Purkinje cell (primary cell): Measurements from ENCODE around the gene ZMAT2. TPM values are rescaled to one million over a fixed set of nuclear protein-coding genes. Genes with fewer than 3 reads are reported as not detected.

ENCODE experiments used
- polyA plus RNA-seq: library from polyadenylated mRNA; unstranded; fragments of >200 nt; fragmentation: Nextera tagmentation; gene quantifications from 2 replicates; pipeline ENCODE4 v1.2.1, GENCODE V29; 2014

The ZMAT2 gene
- polyA plus RNA-seq: 44.8 and 45.9 TPM in 2 replicates

GRCh38 chr5:140700177-140701144, at the start of gene ZMAT2:
Gene ZMAT2, plus strand, starts transcription at chr5:140700447. Its CDS starts 14 bp downstream, at chr5:140700461.

GRCh38 chr5:140664359-140665119, 35.7 kb upstream of the ZMAT2 start, which contains the start of gene WDR55:
Gene WDR55, plus strand, starts transcription at chr5:140664904. Its CDS starts 9 bp downstream, at chr5:140664913.

GRCh38 chr5:140673187-140673976, 26.9 kb upstream of the ZMAT2 start, which contains the start of gene DND1:
Gene DND1, minus strand, starts transcription at chr5:140673576. Its CDS starts 34 bp downstream, at chr5:140673542.

GRCh38 chr5:140690941-140691924, 9.0 kb upstream of the ZMAT2 start, which contains the start of the genes HARS1 and HARS2:
Gene HARS1, minus strand, starts transcription at chr5:140691370. Its CDS starts 66 bp downstream, at chr5:140691304.
Gene HARS2, plus strand, starts transcription at chr5:140691455. Its CDS starts 194 bp downstream, at chr5:140691649.

Other genes starting within 250 kb of the ZMAT2 start
- gene EIF4EBP3, start 152.8 kb upstream of the ZMAT2 start, polyA plus RNA-seq: 5.5 and 7.7 TPM in 2 replicates
- 50.0 and 58.4 TPM in 2 replicates for gene SRA1, start 143.0 kb upstream of the ZMAT2 start, polyA plus RNA-seq
- gene APBB3, start 135.8 kb upstream of the ZMAT2 start, polyA plus RNA-seq: 15.8 and 19.0 TPM in 2 replicates
- gene SLC35A4, start 135.6 kb upstream of the ZMAT2 start, polyA plus RNA-seq: 8.9 and 9.9 TPM in 2 replicates
- 3.2 and 5.5 TPM in 2 replicates for gene CD14, start 67.3 kb upstream of the ZMAT2 start, polyA plus RNA-seq
- 0.35 TPM in 1 of 2 replicates, not detected in the other for gene TMCO6, start 61.0 kb upstream of the ZMAT2 start, polyA plus RNA-seq
- gene NDUFA2, start 52.8 kb upstream of the ZMAT2 start, polyA plus RNA-seq: 580 and 589 TPM in 2 replicates
- 95.1 and 132 TPM in 2 replicates for gene IK, start 52.6 kb upstream of the ZMAT2 start, polyA plus RNA-seq
- 5.1 and 5.7 TPM in 2 replicates for gene WDR55, start 35.5 kb upstream of the ZMAT2 start, polyA plus RNA-seq
- gene DND1, start 26.9 kb upstream of the ZMAT2 start, polyA plus RNA-seq: not detected in 2 replicates
- gene HARS1, start 9.1 kb upstream of the ZMAT2 start, polyA plus RNA-seq: 68.3 and 76.9 TPM in 2 replicates
- gene HARS2, start 9.0 kb upstream of the ZMAT2 start, polyA plus RNA-seq: 9.2 and 12.1 TPM in 2 replicates
- 5.3 and 10.1 TPM in 2 replicates for gene PCDHA1, start 85.7 kb downstream of the ZMAT2 start, polyA plus RNA-seq
- not detected in 2 replicates for gene PCDHA2, start 94.4 kb downstream of the ZMAT2 start, polyA plus RNA-seq
- 3.8 TPM in 1 of 2 replicates, not detected in the other for gene PCDHA3, start 100.6 kb downstream of the ZMAT2 start, polyA plus RNA-seq
- gene PCDHA4, start 106.6 kb downstream of the ZMAT2 start, polyA plus RNA-seq: 0.62 and 10.7 TPM in 2 replicates
- gene PCDHA5, start 121.2 kb downstream of the ZMAT2 start, polyA plus RNA-seq: 1.5 and 6.3 TPM in 2 replicates
- gene PCDHA6, start 127.5 kb downstream of the ZMAT2 start, polyA plus RNA-seq: 4.0 and 5.4 TPM in 2 replicates
- gene PCDHA7, start 133.8 kb downstream of the ZMAT2 start, polyA plus RNA-seq: 0.39 and 0.71 TPM in 2 replicates
- gene PCDHA8, start 140.7 kb downstream of the ZMAT2 start, polyA plus RNA-seq: 1.4 TPM in 1 of 2 replicates, not detected in the other
- gene PCDHA9, start 147.9 kb downstream of the ZMAT2 start, polyA plus RNA-seq: 0.07 and 0.16 TPM in 2 replicates
- gene PCDHA10, start 155.4 kb downstream of the ZMAT2 start, polyA plus RNA-seq: 13.4 and 23.1 TPM in 2 replicates
- 2.2 and 2.8 TPM in 2 replicates for gene PCDHA11, start 168.5 kb downstream of the ZMAT2 start, polyA plus RNA-seq
- 1.1 and 1.2 TPM in 2 replicates for gene PCDHA12, start 174.9 kb downstream of the ZMAT2 start, polyA plus RNA-seq
- gene PCDHA13, start 181.7 kb downstream of the ZMAT2 start, polyA plus RNA-seq: 12.7 and 31.9 TPM in 2 replicates
- gene PCDHAC1, start 225.9 kb downstream of the ZMAT2 start, polyA plus RNA-seq: 11.6 and 30.0 TPM in 2 replicates